GM06990 (cell line): ENCODE data around the gene KCNK1.

Source experiments
- DNase-seq: peaks from one replicate; pipeline ENCODE4 v3.0.0-alpha.2; 2011; ENCODE audit not compliant: insufficient read length; ENCODE audit errors: extremely low read depth
- H3K27me3 ChIP-seq: replicated peaks from 2 replicates; pipeline ENCODE4 v1.6.0; 2011; ENCODE audit warnings: low read length; ENCODE audit not compliant: control insufficient read depth, insufficient read depth
- H3K36me3 ChIP-seq: 2 replicates; pipeline ENCODE4 v1.5.1; 2011; ENCODE audit warnings: low read length; ENCODE audit not compliant: control insufficient read depth, insufficient read depth
- H3K4me3 ChIP-seq: replicated peaks from 2 replicates; pipeline ENCODE4 v1.5.1; 2011; ENCODE audit warnings: low read depth, mild to moderate bottlenecking, control low read depth, low read length
- CTCF ChIP-seq: IDR thresholded peaks from 2 replicates; pipeline ENCODE4 v1.5.1; 2011; ENCODE audit warnings: low read length, control low read depth, mild to moderate bottlenecking, inconsistent platforms; ENCODE audit not compliant: insufficient read depth, poor library complexity, severe bottlenecking

The KCNK1 gene

GRCh38 chr1:233625087-233625486, 11.2 kb downstream of the KCNK1 start:
- Histone ChIP-seq H3K27me3 (no peaks in the 10 kb centered on the region), H3K36me3 (no peaks in the 10 kb centered on the region), H3K4me3 (no peak overlapping the region)
- no peak for DNase-seq
- no peak for TF ChIP-seq CTCF

- DNase-seq: no peak
- TF ChIP-seq CTCF: no peak
- Histone ChIP-seq H3K4me3 (no peak overlapping the region), H3K27me3 (no peaks in the 10 kb centered on the region), H3K36me3 (no peaks in the 10 kb centered on the region)
Measured at GRCh38 chr1:233625510-233625981, 11.6 kb downstream of the KCNK1 start.

- H3K4me3 ChIP-seq: no peak overlapping the region
- DNase-seq: no peak
Measured at GRCh38 chr1:233627376-233627775, 13.5 kb downstream of the KCNK1 start.

GRCh38 chr1:233627823-233628222, 13.9 kb downstream of the KCNK1 start:
- no peak overlapping the region for H3K4me3 ChIP-seq
- no peak for DNase-seq
- H3K36me3 ChIP-seq: no peaks in the 10 kb centered on the region
- TF ChIP-seq CTCF: no peak
- no peaks in the 10 kb centered on the region for H3K27me3 ChIP-seq

More at GRCh38 chr1:233627376-233627775, 13.5 kb downstream of the KCNK1 start:
- TF ChIP-seq CTCF: no peak
- no peaks in the 10 kb centered on the region for H3K36me3 ChIP-seq
- H3K27me3 ChIP-seq: no peaks in the 10 kb centered on the region

GRCh38 chr1:233629305-233629935, 15.5 kb downstream of the KCNK1 start:
- no peak for DNase-seq
- Histone ChIP-seq H3K4me3 (no peak overlapping the region), H3K36me3 (no peaks in the 10 kb centered on the region), H3K27me3 (no peaks in the 10 kb centered on the region)
- no peak for TF ChIP-seq CTCF

GRCh38 chr1:233631810-233632405, 18.0 kb downstream of the KCNK1 start:
- TF ChIP-seq CTCF: no peak
- Histone ChIP-seq H3K4me3 (no peak overlapping the region), H3K27me3 (no peaks in the 10 kb centered on the region), H3K36me3 (no peaks in the 10 kb centered on the region)
- no peak for DNase-seq
